Heart left ventricle (tissue), 16 donors: Measurements from ENCODE around the gene TMEM269. TPM values are rescaled to one million over a fixed set of nuclear protein-coding genes. Genes with fewer than 3 reads are reported as not detected.

Source experiments
- ATAC-seq, 4 donors: fragments of 200-7000 bp; cut with Tn5 transposase; one replicate each; pipeline ENCODE4 v1.9.1; 2020 to 2022; ENCODE audit warnings: moderate library complexity in 4 of 4, mild to moderate bottlenecking in 3 of 4, moderate number of reproducible peaks in 1 of 4
- DNase-seq, 5 donors: peaks; one replicate each; pipeline ENCODE4 v3.0.0-alpha.2; 2020
- H3K27ac ChIP-seq, 12 donors: fragments of 200-600 bp; sonication (generic) in 4 of 12; one replicate each; pipeline versions ENCODE4 v1.5.0 to v1.8.0; 2016 to 2022; ENCODE audit warnings: mild to moderate bottlenecking in 2 of 12
- H3K27me3 ChIP-seq, 9 donors: fragments of 200-600 bp; sonication (generic) in 2 of 9; one replicate each; pipeline versions ENCODE4 v1.5.1 to v1.8.0; 2016 to 2022; ENCODE audit warnings: mild to moderate bottlenecking in 3 of 9
- H3K36me3 ChIP-seq, 9 donors: fragments of 200-600 bp; sonication (generic) in 2 of 9; one replicate each; pipeline versions ENCODE4 v1.5.0 to v1.8.0; 2018 to 2022; ENCODE audit warnings: mild to moderate bottlenecking in 2 of 9
- H3K4me1 ChIP-seq, 12 donors: fragments of 200-600 bp; sonication (generic) in 4 of 12; one replicate each; pipeline versions ENCODE4 v1.5.0 to v1.8.0; 2016 to 2022; ENCODE audit warnings: mild to moderate bottlenecking in 3 of 12
- H3K4me3 ChIP-seq, 12 donors: fragments of 200-600 bp; sonication (generic) in 4 of 12; one replicate each; pipeline versions ENCODE4 v1.5.0 to v1.8.0; 2017 to 2022; ENCODE audit warnings: mild to moderate bottlenecking in 9 of 12, moderate library complexity in 4 of 12
- H3K9me3 ChIP-seq, 12 donors: fragments of 200-600 bp; sonication (generic) in 4 of 12; one replicate each; pipeline versions ENCODE4 v1.5.0 to v1.8.0; 2016 to 2022; ENCODE audit warnings: mild to moderate bottlenecking in 1 of 12
- CTCF ChIP-seq, 12 donors: fragments of 200-600 bp; sonication (generic) in 4 of 12; IDR thresholded peaks; one replicate each; pipeline versions ENCODE4 v1.5.0 to v1.8.0; 2018 to 2022; ENCODE audit warnings: antibody characterized with exemption in 12 of 12, mild to moderate bottlenecking in 5 of 12
- POLR2A ChIP-seq, 2 donors: fragments of 450-650 bp; IDR thresholded peaks; one replicate each; pipeline ENCODE4 v1.6.1; 2017; ENCODE audit warnings: antibody characterized with exemption in 2 of 2, mild to moderate bottlenecking in 2 of 2, moderate library complexity in 2 of 2
- WGBS, 4 donors: extraction: QIAGEN DNeasy Blood & Tissue Kit in 2 of 4; methylation state at CpG; one replicate each; pipeline versions ENCODE4 v1.1.5 to v1.1.7; 2013 to 2018; 5-methylcytosine and 5-hydroxymethylcytosine counted together
- intact Hi-C, 10 donors: fragments of 100-400 bp; cut with DNase I; formaldehyde crosslinking; loops; one replicate each; pipeline versions ENCODE4 v1.11.1 to v1.14.2; 2022
- polyA plus RNA-seq, 2 donors: library from polyadenylated mRNA; stranded (reverse); fragments of 200-250 nt; gene quantifications; one replicate each; pipeline ENCODE4 v1.2.3, GENCODE V29; 2013
- total RNA-seq, 9 donors: library from RNA; depleted of rRNA in 2 of 9; stranded (reverse); fragments of >200 nt in 2 of 9; fragmentation: NEBNext Ultra II Directional in 3 of 9; extraction: Animal tissue kit (Norgen Biotek cat#: 25700) in 3 of 9; gene quantifications; one replicate each; pipeline versions ENCODE4 v1.1.0 to v1.2.4, GENCODE V29; 2016 to 2023
- donor health status: ischemic (EF 13 %, LVEDD 7.1; RV severe dilation, severe dysfunction).
- donor health status: healthy with polysubstance abuse.
- donor health status: DM: no; HTN: yes; CAD: no.
- donor health status: DM: no; HTN: no; CAD: no.
- donor health status: ischemic (EF 25% LVEDD 6.9; RV normal size, moderate dysfunction).
- donor health status: ischemic (EF 25% LVEDD 5.7; RV mildly dilated, moderate dysfunction).
- donor health status: healthy.
- donor health status: DM: yes; HTN: yes; CAD: no.
- donor health status: ischemic (EF 35%, LVEDD 5.7; RV mildly dilated, moderate dysfunction).
- donor health status: nonischemic (EF 11% LVEDD 7.7; RV severe dilation, severe dysfunction).
- donor health status: DM: yes; HTN: yes; CAD: no.
- donor health status: PGD.
- donor health status: ischemic (EF 29% LVEDD 5.4; RV normal size, mild dysfunction).
- donor health status: nonischemic (EF 23%, LVEDD 6.1; RV moderate dilation, normal function).

The TMEM269 gene
- total and polyA plus RNA-seq, 11 donors, result 0.06 to 0.19 (median 0.07) TPM; not detected in 8

DNA sequence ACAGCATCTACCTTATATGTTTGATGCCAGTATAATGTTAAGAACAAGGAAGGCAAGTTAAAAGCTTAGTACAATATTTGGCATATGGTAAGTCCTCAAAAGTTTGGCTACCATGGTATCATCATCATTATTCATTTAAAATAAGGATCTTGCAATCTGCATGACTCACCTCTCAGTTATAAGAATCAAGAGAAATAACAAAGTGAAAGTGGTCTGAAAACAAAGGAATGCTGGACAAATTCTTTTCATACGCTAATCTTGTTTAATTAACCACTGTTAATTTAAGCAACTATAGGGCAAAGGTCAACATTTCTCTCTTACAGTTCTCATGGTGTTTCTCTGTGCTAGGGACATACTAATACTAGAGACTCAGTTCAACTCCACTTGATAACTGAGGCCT, 31.7 kb upstream of the TMEM269 start:
- no peak overlapping the region for H3K27ac ChIP-seq
- ATAC-seq (no peak), DNase-seq (no peak)
- no peak overlapping the region for H3K4me3 ChIP-seq
- peaks cover 0 to 17% (median 0%) of the 10 kb centered on the region in 12 donors for H3K4me1 ChIP-seq
- intact Hi-C loops, result loop anchor here in 3 of 10 donors (10.0 kb wide), 2 partner anchors 298 to 408 kb away; partner anchors contain the start of genes PPCS (in 1 of the 3) and ZMYND12 (in 1 of the 3)
- H3K27me3 ChIP-seq, result no peaks in the 10 kb centered on the region
- no peak for TF ChIP-seq POLR2A (IDR thresholded peaks at IDR 0.05)
- no peak for TF ChIP-seq CTCF (IDR thresholded peaks at IDR 0.05)
- H3K36me3 ChIP-seq, result peaks cover 2 to 90% (median 87%) of the 10 kb centered on the region in 9 donors
- WGBS, 4 donors, result 76 to 92% (median 82%) methylated on average over 1 of the region's 1 CpG
- no peaks in the 10 kb centered on the region for H3K9me3 ChIP-seq

GRCh38 chr1:42756956-42757891, 27.6 kb upstream of the TMEM269 start:
- no peaks in the 10 kb centered on the region for H3K27me3 ChIP-seq
- no peak overlapping the region for H3K27ac ChIP-seq
- no peak overlapping the region for H3K4me3 ChIP-seq
- H3K9me3 ChIP-seq, result no peaks in the 10 kb centered on the region
- H3K4me1 ChIP-seq, result peaks cover 0 to 4% (median 0%) of the 10 kb centered on the region in 12 donors
- DNase-seq, result no peak
- 78 to 82% (median 80%) methylated on average over 17 of the region's 17 CpGs for WGBS, 4 donors
- peak in 3 of 4 donors; percentile 59 to 63 (median 60) for ATAC-seq
- intact Hi-C loops, result loop anchor here in 3 of 10 donors (10.0 kb wide), 2 partner anchors 302 to 412 kb away; partner anchors contain the start of genes PPCS (in 1 of the 3) and ZMYND12 (in 1 of the 3)
- H3K36me3 ChIP-seq, result peaks cover 2 to 100% (median 91%) of the 10 kb centered on the region in 9 donors
- TF ChIP-seq POLR2A (IDR thresholded peaks at IDR 0.05) (no peak), CTCF (IDR thresholded peaks at IDR 0.05) (peak; percentile 52 to 73 (median 57))

GRCh38 chr1:42757892-42758275, 26.9 kb upstream of the TMEM269 start:
- intact Hi-C loops, result loop anchor here in 3 of 10 donors (10.0 kb wide), 2 partner anchors 303 to 413 kb away; partner anchors contain the start of genes PPCS (in 1 of the 3) and ZMYND12 (in 1 of the 3)
- Histone ChIP-seq H3K4me1 (peaks cover 0 to 3% (median 0%) of the 10 kb centered on the region in 12 donors), H3K27ac (no peak overlapping the region), H3K36me3 (peaks cover 2 to 97% (median 87%) of the 10 kb centered on the region in 9 donors), H3K9me3 (no peaks in the 10 kb centered on the region), H3K4me3 (no peak overlapping the region), H3K27me3 (no peaks in the 10 kb centered on the region)
- no peak for TF ChIP-seq POLR2A (IDR thresholded peaks at IDR 0.05)
- no peak for TF ChIP-seq CTCF (IDR thresholded peaks at IDR 0.05)
- no peak for DNase-seq
- no peak for ATAC-seq

DNA sequence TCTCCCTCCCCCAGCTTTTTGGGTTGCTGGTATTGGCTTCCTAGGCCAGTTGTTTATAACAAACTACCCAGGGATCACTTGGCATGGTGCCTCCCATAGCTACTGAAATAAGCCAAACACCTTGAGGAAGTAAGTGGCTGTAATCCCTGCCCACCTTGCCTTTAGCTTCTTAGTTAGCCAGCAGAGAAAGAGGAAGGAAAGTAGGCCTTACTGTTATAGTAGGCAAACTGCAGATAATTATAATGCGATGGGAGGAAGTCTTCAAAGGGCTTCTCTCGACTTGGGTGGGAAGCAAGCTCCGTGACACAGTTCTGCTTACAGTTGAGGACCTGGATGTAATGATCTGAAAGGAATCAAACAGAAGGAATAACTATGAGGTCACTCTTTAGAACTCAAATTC, 26.1 kb upstream of the TMEM269 start:
- no peaks in the 10 kb centered on the region for H3K9me3 ChIP-seq
- no peaks in the 10 kb centered on the region for H3K27me3 ChIP-seq
- ATAC-seq (no peak), DNase-seq (no peak)
- intact Hi-C loops, result loop anchor here in 3 of 10 donors (10.0 kb wide), 2 partner anchors 304 to 414 kb away; partner anchors contain the start of genes PPCS (in 1 of the 3) and ZMYND12 (in 1 of the 3)
- 80 to 89% (median 83%) methylated on average over 3 of the region's 3 CpGs for WGBS, 4 donors
- no peak overlapping the region for H3K4me3 ChIP-seq
- peaks cover 0 to 3% (median 0%) of the 10 kb centered on the region in 12 donors for H3K4me1 ChIP-seq
- H3K36me3 ChIP-seq, result peaks cover 2 to 89% (median 79%) of the 10 kb centered on the region in 9 donors
- H3K27ac ChIP-seq, result no peak overlapping the region
- TF ChIP-seq POLR2A (IDR thresholded peaks at IDR 0.05), result no peak
- TF ChIP-seq CTCF (IDR thresholded peaks at IDR 0.05), result no peak
